OCI-LY7 (cell line): ENCODE measurements around the gene SGK1. TPM values are rescaled to one million over a fixed set of nuclear protein-coding genes. Genes with fewer than 3 reads are reported as not detected.

Experiments used
- BruUV-seq: library from RNA; stranded (reverse); fragments of 400-500 nt; replicated peaks from 2 replicates; lab custom pipeline; 2021; lab: Mats Ljungman, UMichigan
- CTCF ChIA-PET: fragments of 300-600 bp; sonication (Branson Sonifier 250); formaldehyde crosslinking; loops from one replicate; lab custom pipeline; 2022; ENCODE audit warnings: antibody characterized with exemption; ENCODE audit not compliant: unreplicated experiment; lab: Charles Lee
- POLR2A ChIA-PET: fragments of 300-600 bp; sonication (Branson Sonifier 250); formaldehyde crosslinking; loops from one replicate; lab custom pipeline; 2022; ENCODE audit warnings: antibody characterized with exemption; lab: Charles Lee
- DNase-seq: peaks from one replicate; pipeline ENCODE4 v3.0.0-alpha.2; 2015; ENCODE audit warnings: low spot score
- H2AFZ ChIP-seq: fragments of 200-600 bp; sonication (generic), shearing (Covaris generic); 2 replicates; pipeline ENCODE4 v1.6.1; 2014; ENCODE audit warnings: mild to moderate bottlenecking, antibody characterized with exemption, low read length, moderate library complexity
- H3K27ac ChIP-seq: fragments of 200-600 bp; sonication (generic); 2 replicates; pipeline ENCODE4 v1.5.1; 2014; ENCODE audit warnings: mixed run types, low read depth, mild to moderate bottlenecking, moderate library complexity, low read length, inconsistent platforms; ENCODE audit not compliant: poor library complexity, severe bottlenecking
- H3K36me3 ChIP-seq: fragments of 200-600 bp; sonication (generic); 2 replicates; pipeline ENCODE4 v1.6.1; 2014; ENCODE audit warnings: mild to moderate bottlenecking, antibody characterized with exemption, low read length, moderate library complexity, mixed read lengths; ENCODE audit not compliant: insufficient read depth
- H3K4me1 ChIP-seq: fragments of 200-600 bp; sonication (generic); 2 replicates; pipeline ENCODE4 v1.5.1; 2014; ENCODE audit warnings: mild to moderate bottlenecking, low read length; ENCODE audit not compliant: insufficient read depth, poor library complexity, severe bottlenecking
- H3K4me2 ChIP-seq: fragments of 200-600 bp; sonication (generic); 2 replicates; pipeline ENCODE4 v1.6.1; 2014; ENCODE audit warnings: mild to moderate bottlenecking, low read length
- H3K4me3 ChIP-seq: fragments of 200-600 bp; sonication (generic); 2 replicates; pipeline ENCODE4 v1.5.1; 2014; ENCODE audit warnings: mild to moderate bottlenecking, low read depth, low read length; ENCODE audit not compliant: poor library complexity, severe bottlenecking
- H3K79me2 ChIP-seq: fragments of 200-600 bp; sonication (generic); 2 replicates; pipeline ENCODE4 v1.6.1; 2016; ENCODE audit warnings: low read depth, mild to moderate bottlenecking, low read length, moderate library complexity, mixed read lengths; ENCODE audit not compliant: insufficient read depth
- H3K9me2 ChIP-seq: fragments of 200-600 bp; sonication (generic); 2 replicates; pipeline ENCODE4 v1.6.1; 2016; ENCODE audit warnings: mild to moderate bottlenecking, low read length, mixed read lengths; ENCODE audit not compliant: insufficient read depth
- H3K9me3 ChIP-seq: fragments of 200-600 bp; sonication (generic); 2 replicates; pipeline ENCODE4 v1.6.1; 2014; ENCODE audit warnings: mild to moderate bottlenecking, mixed run types, low read length, mixed read lengths
- H4K20me1 ChIP-seq: fragments of 200-600 bp; sonication (generic); 2 replicates; pipeline ENCODE4 v1.6.1; 2014; ENCODE audit warnings: mild to moderate bottlenecking, antibody characterized with exemption, low read length, moderate library complexity, mixed read lengths; ENCODE audit not compliant: insufficient read depth
- CTCF ChIP-seq: fragments of 200-600 bp; sonication (generic); conservative IDR thresholded peaks from 2 replicates; pipeline ENCODE4 v1.5.1; 2014; ENCODE audit warnings: mild to moderate bottlenecking, antibody characterized with exemption, low read length, moderate library complexity, mixed read lengths
- EZH2phosphoT487 ChIP-seq: fragments of 200-600 bp; sonication (generic); IDR thresholded peaks from 2 replicates; pipeline ENCODE4 v1.6.1; 2018; ENCODE audit warnings: low read depth, borderline replicate concordance, mild to moderate bottlenecking, mixed run types, antibody characterized with exemption, low read length, moderate library complexity, mixed read lengths
- intact Hi-C: fragments of 100-400 bp; cut with micrococcal nuclease; formaldehyde crosslinking; loops from one replicate; pipeline ENCODE4 v1.10.0; 2022; ENCODE audit not compliant: unreplicated experiment
- total RNA-seq, 2 experiments: library from RNA; depleted of rRNA in 1 of 2; stranded (reverse); fragments of >200 nt in 1 of 2; shearing (Covaris generic) in 1 of 2; gene quantifications; 2 replicates each; pipeline ENCODE4 v1.2.3, GENCODE V29; 2014 to 2022

Gene SGK1
- total RNA-seq, 2 experiments from 2014 or later, result 5.2 to 27.6 TPM

GRCh38 chr6:134123666-134124208 lies 194.2 kb downstream of the SGK1 start:
- no peaks in the 10 kb centered on the region for H4K20me1 ChIP-seq
- H2AFZ ChIP-seq, result peak overlapping the region; percentile 22; the same call in 1 of the 2 replicates
- DNase-seq, result peak; percentile 57
- intact Hi-C loops, result no loop called here
- no peaks in the 10 kb centered on the region for H3K36me3 ChIP-seq
- no peak overlapping the region for H3K4me2 ChIP-seq
- no peaks in the 10 kb centered on the region for H3K9me3 ChIP-seq
- H3K4me1 ChIP-seq, result no peaks in the 10 kb centered on the region
- H3K9me2 ChIP-seq, result no peaks in the 10 kb centered on the region
- no TSS peak for BruUV-seq
- H3K79me2 ChIP-seq, result no peaks in the 10 kb centered on the region
- CTCF ChIA-PET, result interaction anchor here (0.6 to 0.9 kb wide), 2 partner anchors 14 to 133 kb away, joined by 3 read pairs; no protein-coding TSS in a partner anchor
- no peak overlapping the region for H3K27ac ChIP-seq
- H3K4me3 ChIP-seq, result no peak overlapping the region
- TF ChIP-seq EZH2phosphoT487, result no peak
- peak; percentile 92 for TF ChIP-seq CTCF
- POLR2A ChIA-PET, result interaction anchor here (0.7 to 1.3 kb wide), 4 partner anchors 11 to 467 kb away, joined by 3 read pairs; no protein-coding TSS in a partner anchor

- H3K36me3 ChIP-seq, result no peaks in the 10 kb centered on the region
- no peaks in the 10 kb centered on the region for H3K4me1 ChIP-seq
- no peaks in the 10 kb centered on the region for H3K79me2 ChIP-seq
- no TSS peak for BruUV-seq
- TF ChIP-seq CTCF (no peak), EZH2phosphoT487 (no peak)
- H3K4me3 ChIP-seq, result no peak overlapping the region
- no peak overlapping the region for H2AFZ ChIP-seq
- DNase-seq, result no peak
- H3K27ac ChIP-seq, result no peak overlapping the region
- no peaks in the 10 kb centered on the region for H4K20me1 ChIP-seq
- no peaks in the 10 kb centered on the region for H3K9me3 ChIP-seq
- H3K4me2 ChIP-seq, result no peak overlapping the region
- POLR2A ChIA-PET, result interaction anchor here (0.7 kb wide), 1 partner anchor 100 kb away, joined by 3 read pairs; no protein-coding TSS in a partner anchor
- CTCF ChIA-PET, result no interaction called here
- H3K9me2 ChIP-seq, result no peaks in the 10 kb centered on the region
- intact Hi-C loops, result no loop called here
Observed at GRCh38 chr6:134122775-134123174, 195.1 kb downstream of the SGK1 start.

- Histone ChIP-seq H3K27ac (no peak overlapping the region), H3K36me3 (no peaks in the 10 kb centered on the region), H3K79me2 (no peaks in the 10 kb centered on the region), H3K4me2 (no peak overlapping the region), H3K9me3 (no peaks in the 10 kb centered on the region), H4K20me1 (no peaks in the 10 kb centered on the region), H2AFZ (peak overlapping the region; percentile 43; the same call in 1 of the 2 replicates), H3K4me3 (no peak overlapping the region), H3K9me2 (no peaks in the 10 kb centered on the region), H3K4me1 (no peaks in the 10 kb centered on the region)
- DNase-seq, result no peak
- no TSS peak for BruUV-seq
- POLR2A ChIA-PET, result no interaction called here
- CTCF ChIA-PET, result no interaction called here
- intact Hi-C loops, result no loop called here
- TF ChIP-seq CTCF, result no peak
- no peak for TF ChIP-seq EZH2phosphoT487
Observed at GRCh38 chr6:134119486-134119885, 198.4 kb downstream of the SGK1 start.
